ENCODE results near the gene FCGR3B. TPM values are rescaled to one million over a fixed set of nuclear protein-coding genes. Genes with fewer than 3 reads are reported as not detected.
A peak's percentile ranks its signal among the peaks of the same experiment; 100 is the strongest.
"Not testable (repeated sequence)": the region's sequence is repeated elsewhere in the genome, so short reads cannot be mapped to it uniquely, and the experiment has no call there.

Gene FCGR3B
- total RNA-seq, 1 donor from 2014 or later = 0.82 TPM

GRCh38 chr1:161610198-161610597 lies 20.8 kb downstream of the FCGR3B start:
- not testable (repeated sequence) for DNase-seq (ENCODE audit: low spot score in 2 of 2)

GRCh38 chr1:161606541-161607336 lies 24.2 kb downstream of the FCGR3B start:
- FAIRE-seq = not testable (repeated sequence)

More at GRCh38 chr1:161610198-161610597, 20.8 kb downstream of the FCGR3B start:
- not testable (repeated sequence) for FAIRE-seq

GRCh38 chr1:161605762-161606540 lies 25.0 kb downstream of the FCGR3B start:
- peak in 1 of 2 donors; percentile 60 for DNase-seq (ENCODE audit: low spot score in 2 of 2)
- not testable (repeated sequence) for FAIRE-seq

More at GRCh38 chr1:161606541-161607336, 24.2 kb downstream of the FCGR3B start:
- DNase-seq (ENCODE audit: low spot score in 2 of 2) = not testable (repeated sequence)

GRCh38 chr1:161605024-161605423 lies 26.0 kb downstream of the FCGR3B start:
- not testable (repeated sequence) for FAIRE-seq
- peak in 1 of 2 donors; percentile 4 for DNase-seq (ENCODE audit: low spot score in 2 of 2)

- DNase-seq (ENCODE audit: low spot score in 2 of 2); FAIRE-seq: not testable (repeated sequence)
Observed at GRCh38 chr1:161597077-161597476, 33.9 kb downstream of the FCGR3B start.

- not testable (repeated sequence) for DNase-seq (ENCODE audit: low spot score in 2 of 2); FAIRE-seq
Observed at GRCh38 chr1:161595583-161595982, 35.4 kb downstream of the FCGR3B start.

GRCh38 chr1:161595173-161595572 lies 35.8 kb downstream of the FCGR3B start:
- FAIRE-seq; DNase-seq (ENCODE audit: low spot score in 2 of 2): not testable (repeated sequence)

GRCh38 chr1:161594269-161594984 lies 36.5 kb downstream of the FCGR3B start:
- FAIRE-seq; DNase-seq (ENCODE audit: low spot score in 2 of 2): not testable (repeated sequence)

- not testable (repeated sequence) for FAIRE-seq; DNase-seq (ENCODE audit: low spot score in 2 of 2)
Observed at GRCh38 chr1:161593092-161593755, 37.8 kb downstream of the FCGR3B start.

- not testable (repeated sequence) for FAIRE-seq; DNase-seq (ENCODE audit: low spot score in 2 of 2)
Observed at GRCh38 chr1:161592586-161592985, 38.4 kb downstream of the FCGR3B start.

- DNase-seq (ENCODE audit: low spot score in 2 of 2); FAIRE-seq: not testable (repeated sequence)
Observed at GRCh38 chr1:161589920-161590319, 41.1 kb downstream of the FCGR3B start.

- not testable (repeated sequence) for DNase-seq (ENCODE audit: low spot score in 2 of 2); FAIRE-seq
Observed at GRCh38 chr1:161589365-161589764, 41.6 kb downstream of the FCGR3B start.

- not testable (repeated sequence) for DNase-seq (ENCODE audit: low spot score in 2 of 2); FAIRE-seq
Observed at GRCh38 chr1:161588596-161588995, 42.4 kb downstream of the FCGR3B start.

- not testable (repeated sequence) for DNase-seq (ENCODE audit: low spot score in 2 of 2); FAIRE-seq
Observed at GRCh38 chr1:161582882-161583281, 48.1 kb downstream of the FCGR3B start.

GRCh38 chr1:161580879-161581537 lies 50.0 kb downstream of the FCGR3B start:
- FAIRE-seq = not testable (repeated sequence)

GRCh38 chr1:161579856-161580507 lies 51.0 kb downstream of the FCGR3B start:
- FAIRE-seq = not testable (repeated sequence)

More at GRCh38 chr1:161580879-161581537, 50.0 kb downstream of the FCGR3B start:
- not testable (repeated sequence) for DNase-seq (ENCODE audit: low spot score in 2 of 2)

GRCh38 chr1:161576676-161577075 lies 54.3 kb downstream of the FCGR3B start:
- not testable (repeated sequence) for DNase-seq (ENCODE audit: low spot score in 2 of 2); FAIRE-seq

More at GRCh38 chr1:161579856-161580507, 51.0 kb downstream of the FCGR3B start:
- DNase-seq (ENCODE audit: low spot score in 2 of 2) = not testable (repeated sequence)
